PC-9 (cell line): ENCODE measurements around the gene PRKD1. TPM values are rescaled to one million over a fixed set of nuclear protein-coding genes. Genes with fewer than 3 reads are reported as not detected.

Source experiments
- BruUV-seq: library from RNA; stranded (reverse); fragments of 400-500 nt; replicated peaks from 2 replicates; lab custom pipeline; 2021; lab: Mats Ljungman, UMichigan
- CTCF ChIA-PET: fragments of 300-600 bp; sonication (Branson Sonifier 250); formaldehyde crosslinking; loops from one replicate; lab custom pipeline; 2022; ENCODE audit warnings: antibody characterized with exemption; lab: Charles Lee
- POLR2A ChIA-PET: fragments of 300-600 bp; sonication (Branson Sonifier 250); formaldehyde crosslinking; loops from one replicate; lab custom pipeline; 2022; ENCODE audit warnings: antibody characterized with exemption; ENCODE audit not compliant: unreplicated experiment; lab: Charles Lee
- DNase-seq, 2 experiments: peaks; one replicate each; pipeline versions ENCODE4 v3.0.0 to v3.0.0-alpha.2; 2015 to 2022; ENCODE audit warnings: mixed read lengths in 1 of 2
- H2AFZ ChIP-seq: fragments of 200-600 bp; sonication (generic); 2 replicates; pipeline ENCODE4 v1.8.1; 2017; ENCODE audit warnings: antibody characterized with exemption
- H3F3A ChIP-seq: fragments of 200-600 bp; sonication (generic); 2 replicates; pipeline ENCODE4 v1.8.1; 2017; ENCODE audit warnings: antibody characterized with exemption, mild to moderate bottlenecking, low read depth; ENCODE audit not compliant: insufficient read depth
- H3K27ac ChIP-seq: fragments of 200-600 bp; sonication (generic); 2 replicates; pipeline ENCODE4 v1.6.1; 2016; ENCODE audit warnings: mixed run types
- H3K27me3 ChIP-seq: fragments of 200-600 bp; sonication (generic); 2 replicates; pipeline ENCODE4 v1.6.1; 2016; ENCODE audit warnings: low read depth, mixed run types; ENCODE audit not compliant: insufficient read depth
- H3K36me3 ChIP-seq: fragments of 200-600 bp; sonication (generic); 2 replicates; pipeline ENCODE4 v1.6.1; 2016; ENCODE audit warnings: low read depth, mixed run types
- H3K4me1 ChIP-seq: fragments of 200-600 bp; sonication (generic); replicated peaks from 2 replicates; pipeline ENCODE4 v1.6.1; 2016; ENCODE audit warnings: mixed run types; ENCODE audit not compliant: insufficient read depth
- H3K4me2 ChIP-seq: fragments of 200-600 bp; sonication (generic); 2 replicates; pipeline ENCODE4 v1.6.1; 2017; ENCODE audit warnings: mixed run types
- H3K4me3 ChIP-seq: fragments of 200-600 bp; sonication (generic); 2 replicates; pipeline ENCODE4 v1.6.1; 2016; ENCODE audit warnings: mixed run types
- H3K79me2 ChIP-seq: fragments of 200-600 bp; sonication (generic); 2 replicates; pipeline ENCODE4 v1.6.1; 2017; ENCODE audit warnings: low read depth, mixed run types
- H3K9me2 ChIP-seq: fragments of 200-600 bp; sonication (generic); 2 replicates; pipeline ENCODE4 v1.8.1; 2017; ENCODE audit warnings: mild to moderate bottlenecking; ENCODE audit not compliant: insufficient read depth
- H3K9me3 ChIP-seq: fragments of 200-600 bp; sonication (generic); 2 replicates; pipeline ENCODE4 v1.8.1; 2016; ENCODE audit warnings: low read depth; ENCODE audit not compliant: insufficient read depth
- H4K20me1 ChIP-seq: fragments of 200-600 bp; sonication (generic); 2 replicates; pipeline ENCODE4 v1.8.1; 2017; ENCODE audit not compliant: insufficient read depth
- CTCF ChIP-seq: fragments of 200-600 bp; sonication (generic); conservative IDR thresholded peaks from 2 replicates; pipeline ENCODE4 v1.6.1; 2017; ENCODE audit warnings: mixed run types, antibody characterized with exemption, mild to moderate bottlenecking, moderate library complexity
- EZH2 ChIP-seq: fragments of 200-600 bp; sonication (generic); IDR thresholded peaks from 2 replicates; pipeline ENCODE4 v1.8.0; 2017; ENCODE audit warnings: antibody characterized with exemption, low read depth
- intact Hi-C: fragments of 100-400 bp; cut with micrococcal nuclease; formaldehyde crosslinking; loops from one replicate; pipeline ENCODE4 v1.10.0; 2022; ENCODE audit not compliant: unreplicated experiment
- total RNA-seq: library from RNA; stranded (reverse); gene quantifications from 2 replicates; pipeline ENCODE4 v1.2.3, GENCODE V29; 2021

Gene PRKD1
- total RNA-seq, 1 experiment from 2014 or later, result 0.98 TPM

DNA sequence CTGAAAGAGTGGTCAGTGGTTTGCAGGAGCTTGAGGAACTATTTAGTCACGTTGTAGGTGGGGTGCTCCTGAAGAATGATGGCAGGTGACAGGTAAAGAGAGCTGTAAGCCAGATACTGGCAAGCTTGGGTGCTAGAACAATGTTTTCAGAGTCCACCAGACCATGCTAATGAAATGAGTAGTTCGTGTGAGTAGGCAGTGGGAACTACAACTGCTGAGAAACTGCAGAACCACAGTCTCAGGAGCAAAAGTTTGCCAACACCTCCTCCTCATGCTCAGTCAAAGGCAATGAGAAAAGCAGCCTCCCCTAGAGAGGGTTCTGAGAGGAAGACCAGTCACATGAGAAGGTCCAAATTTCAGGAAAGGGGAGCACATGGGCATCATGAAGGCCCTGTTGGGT is 91.3 kb downstream of the PRKD1 start:
- CTCF ChIA-PET, result no interaction called here
- no peaks in the 10 kb centered on the region for H3K79me2 ChIP-seq
- BruUV-seq, result no TSS peak
- POLR2A ChIA-PET, result no interaction called here
- no peaks in the 10 kb centered on the region for H3K9me2 ChIP-seq
- TF ChIP-seq EZH2 (no peak), CTCF (no peak)
- H3F3A ChIP-seq, result no peaks in the 10 kb centered on the region
- H3K4me2 ChIP-seq, result no peak overlapping the region
- DNase-seq, result no peak
- no peak overlapping the region for H2AFZ ChIP-seq
- no peak overlapping the region for H3K27ac ChIP-seq
- H3K36me3 ChIP-seq, result no peaks in the 10 kb centered on the region
- H4K20me1 ChIP-seq, result no peaks in the 10 kb centered on the region
- H3K4me3 ChIP-seq, result no peak overlapping the region
- H3K9me3 ChIP-seq, result no peaks in the 10 kb centered on the region
- intact Hi-C loops, result no loop called here
- no peaks in the 10 kb centered on the region for H3K4me1 ChIP-seq
- no peaks in the 10 kb centered on the region for H3K27me3 ChIP-seq

GRCh38 chr14:29832042-29832441 is 95.6 kb downstream of the PRKD1 start:
- Histone ChIP-seq H4K20me1 (no peaks in the 10 kb centered on the region), H3K27me3 (no peaks in the 10 kb centered on the region), H3K36me3 (no peaks in the 10 kb centered on the region), H3K79me2 (no peaks in the 10 kb centered on the region), H3K27ac (no peak overlapping the region), H3K4me3 (no peak overlapping the region), H3K9me3 (no peaks in the 10 kb centered on the region), H3K9me2 (no peaks in the 10 kb centered on the region), H2AFZ (no peak overlapping the region), H3F3A (no peaks in the 10 kb centered on the region), H3K4me2 (no peak overlapping the region), H3K4me1 (no peaks in the 10 kb centered on the region)
- TF ChIP-seq EZH2 (no peak), CTCF (no peak)
- CTCF ChIA-PET, result no interaction called here
- BruUV-seq, result no TSS peak
- DNase-seq, result no peak
- POLR2A ChIA-PET, result no interaction called here
- intact Hi-C loops, result no loop called here

DNA sequence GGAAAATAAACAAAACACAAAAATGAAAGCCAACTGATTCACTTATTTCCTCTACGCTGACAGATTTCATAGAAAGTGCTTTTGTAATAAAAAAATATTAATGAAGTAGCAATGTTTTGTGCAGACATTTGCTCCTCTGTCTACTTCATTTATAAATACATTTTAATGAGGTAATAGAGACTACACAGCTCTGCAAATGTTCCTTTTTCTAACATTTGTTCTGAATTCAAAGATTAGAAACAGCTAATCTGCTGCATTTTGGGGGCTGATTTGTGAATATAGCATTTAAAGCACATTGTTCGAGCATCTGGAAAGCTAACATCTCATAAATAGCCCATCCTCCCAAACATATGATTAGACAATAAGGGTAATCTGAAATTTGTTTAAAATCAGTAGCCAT is 97.8 kb downstream of the PRKD1 start:
- ChIA-PET CTCF (no interaction called here), POLR2A (no interaction called here)
- no TSS peak for BruUV-seq
- Histone ChIP-seq H4K20me1 (no peaks in the 10 kb centered on the region), H3K4me2 (no peak overlapping the region), H2AFZ (no peak overlapping the region), H3K36me3 (no peaks in the 10 kb centered on the region), H3K27me3 (no peaks in the 10 kb centered on the region), H3K4me3 (no peak overlapping the region), H3K79me2 (no peaks in the 10 kb centered on the region), H3K9me2 (no peaks in the 10 kb centered on the region), H3K27ac (no peak overlapping the region), H3K4me1 (no peaks in the 10 kb centered on the region), H3K9me3 (no peaks in the 10 kb centered on the region), H3F3A (no peaks in the 10 kb centered on the region)
- intact Hi-C loops, result no loop called here
- no peak for DNase-seq
- TF ChIP-seq CTCF (no peak), EZH2 (no peak)
